Embryonic facial prominence (tissue), 1 donor: ENCODE results near the gene TMEM247.
"Not testable (repeated sequence)": the region's sequence is repeated elsewhere in the genome, so short reads cannot be mapped to it uniquely, and the experiment has no call there.

Source experiments
- DNase-seq: peaks from one replicate; pipeline ENCODE4 v3.0.0-alpha.2; 2016; ENCODE audit errors: extremely low spot score

TMEM247 gene

GRCh38 chr2:46512185-46512584 is 32.8 kb downstream of the TMEM247 start:
- no peak for DNase-seq

- DNase-seq = no peak
Observed at GRCh38 chr2:46514738-46515137, 35.4 kb downstream of the TMEM247 start.

GRCh38 chr2:46517485-46517884 is 38.1 kb downstream of the TMEM247 start:
- no peak for DNase-seq

- no peak for DNase-seq
Observed at GRCh38 chr2:46518861-46519260, 39.5 kb downstream of the TMEM247 start.

GRCh38 chr2:46519265-46519664 is 39.9 kb downstream of the TMEM247 start:
- DNase-seq = no peak

GRCh38 chr2:46520130-46520711 is 40.9 kb downstream of the TMEM247 start:
- no peak for DNase-seq

- no peak for DNase-seq
Observed at GRCh38 chr2:46521215-46521683, 41.9 kb downstream of the TMEM247 start.

- not testable (repeated sequence) for DNase-seq
Observed at GRCh38 chr2:46522385-46522784, 43.0 kb downstream of the TMEM247 start.

GRCh38 chr2:46525522-46526155 is 46.3 kb downstream of the TMEM247 start:
- DNase-seq = no peak

- DNase-seq = no peak
Observed at GRCh38 chr2:46528880-46529279, 49.5 kb downstream of the TMEM247 start.

GRCh38 chr2:46530639-46531038 is 51.3 kb downstream of the TMEM247 start:
- no peak for DNase-seq

- DNase-seq = no peak
Observed at GRCh38 chr2:46531863-46532262, 52.5 kb downstream of the TMEM247 start.
